Activated T-helper 1 cell treated with anti-CD3 and anti-CD28 coated beads, Interleukin-2, amount 50 U/mL, for 16 hours (primary cell): ENCODE data around the gene ZIM2.

ENCODE experiments used
- DNase-seq, 2 donors: peaks; one replicate each; pipeline ENCODE4 v3.0.0-alpha.2; 2020; ENCODE audit warnings: low read depth in 1 of 2, low spot score in 1 of 2

Gene ZIM2

DNA sequence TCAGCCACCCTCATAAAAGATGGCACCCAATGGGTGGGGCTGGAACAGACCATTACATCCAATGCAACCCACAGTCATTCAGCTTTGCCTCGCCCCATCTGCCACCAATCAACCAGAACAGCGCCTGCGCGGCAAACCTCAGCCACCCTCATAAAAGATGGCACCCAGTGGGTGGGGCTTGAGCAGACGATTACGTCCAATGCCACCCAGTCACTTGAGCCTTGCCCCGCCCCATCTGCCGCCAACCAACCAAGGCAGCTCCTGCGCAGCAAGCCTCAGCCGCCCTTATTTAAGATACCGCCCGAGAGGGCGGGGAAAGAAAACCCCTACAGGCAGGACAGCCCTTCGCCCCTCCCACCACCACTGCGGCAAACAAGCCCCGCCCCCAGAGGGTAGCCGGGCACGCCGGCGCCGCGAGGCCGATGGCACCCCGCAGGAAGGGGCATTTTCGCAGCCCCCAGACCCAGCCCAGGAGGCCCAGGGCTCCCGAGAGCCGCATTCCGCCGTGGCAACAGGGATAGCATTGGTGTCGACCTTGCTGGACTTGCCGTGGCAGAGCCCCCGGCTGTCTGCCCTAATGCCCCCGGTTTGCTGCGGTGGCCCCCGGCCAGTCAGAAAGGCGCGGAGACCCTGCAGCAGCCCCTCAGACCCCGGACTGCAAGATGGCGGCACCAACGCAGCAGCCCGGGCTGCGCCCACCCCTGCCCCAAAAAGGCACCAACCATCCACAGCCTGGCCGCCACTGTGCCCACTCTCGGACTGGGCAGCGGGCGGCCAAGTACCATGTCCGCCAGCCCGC lies 675 bp downstream of the ZIM2 start:
- DNase-seq: no peak

DNA sequence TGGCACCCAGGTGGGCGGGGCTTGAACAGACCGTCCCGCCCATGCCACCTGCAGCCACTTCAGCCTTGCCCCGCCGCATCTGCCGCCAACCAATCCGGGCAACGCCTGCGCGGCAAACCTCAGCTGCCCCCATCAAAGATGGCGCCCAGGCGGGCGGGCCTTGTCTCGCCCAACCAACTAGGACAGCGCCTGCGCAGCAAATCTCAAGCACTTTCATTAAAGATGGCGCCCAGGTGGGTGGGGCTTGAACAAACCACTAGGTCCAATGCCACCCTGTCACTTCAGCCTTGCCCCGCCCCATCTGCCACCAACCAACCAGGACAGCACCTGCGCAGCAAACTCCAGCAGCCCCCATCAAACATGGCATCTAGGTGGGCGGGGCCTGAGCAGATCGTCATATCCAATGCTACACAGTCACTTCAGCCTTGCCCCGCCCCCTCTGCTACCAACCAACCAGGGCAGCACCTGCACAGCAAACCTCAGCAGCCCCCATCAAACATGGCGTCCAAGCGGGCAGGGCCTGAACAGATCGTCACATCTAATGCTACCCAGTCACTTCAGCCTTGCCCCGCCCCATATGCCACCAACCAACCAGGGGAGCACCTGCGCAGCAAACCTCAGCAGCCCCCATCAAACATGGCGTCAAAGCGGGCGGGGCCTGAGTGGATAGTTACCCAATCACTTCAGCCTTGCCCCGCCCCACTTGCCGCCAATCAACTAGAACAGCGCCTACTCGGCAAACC lies 1.4 kb downstream of the ZIM2 start:
- no peak for DNase-seq

DNA sequence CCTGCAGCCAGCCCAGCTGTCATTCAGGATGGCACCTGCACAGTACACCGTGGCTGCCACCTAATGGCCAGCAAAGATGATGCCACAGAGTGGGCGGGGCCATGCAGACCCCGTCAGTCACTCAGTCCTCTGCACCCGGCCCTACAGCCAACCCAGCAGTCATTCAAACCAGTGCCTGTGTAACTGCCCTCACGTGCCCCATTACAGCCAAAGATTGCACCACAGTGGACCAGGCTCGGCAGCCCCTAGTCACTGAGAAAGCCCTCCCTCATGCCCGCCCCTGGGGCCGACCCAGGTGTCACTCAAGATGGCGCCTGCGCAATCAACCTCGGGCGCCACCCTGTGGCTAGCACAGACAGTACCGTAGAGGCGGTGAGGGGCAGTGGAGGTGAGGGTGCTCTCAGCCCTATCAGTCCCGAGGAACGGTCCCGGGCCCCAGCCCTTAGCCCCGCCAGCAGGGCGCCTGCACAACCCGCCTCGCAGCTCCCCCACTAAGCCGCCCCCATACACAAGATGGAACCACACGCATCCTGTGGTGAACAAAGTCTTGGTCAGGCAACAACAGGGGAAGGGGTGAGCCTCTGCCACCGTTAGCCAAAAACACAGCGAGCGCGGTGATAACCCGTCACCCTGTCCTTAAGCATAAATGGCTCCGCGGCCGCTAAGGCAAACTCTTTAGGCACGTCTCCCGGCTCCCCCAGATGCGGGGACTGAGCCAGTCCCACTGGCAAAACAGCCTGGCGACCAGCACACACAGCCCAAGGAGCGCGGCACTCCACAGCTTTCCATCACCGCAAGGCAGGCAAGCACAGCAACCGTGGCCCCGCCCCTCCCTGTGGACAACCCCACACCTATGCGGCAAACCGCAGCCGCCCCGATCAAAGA lies 2.3 kb downstream of the ZIM2 start:
- DNase-seq: no peak

DNA sequence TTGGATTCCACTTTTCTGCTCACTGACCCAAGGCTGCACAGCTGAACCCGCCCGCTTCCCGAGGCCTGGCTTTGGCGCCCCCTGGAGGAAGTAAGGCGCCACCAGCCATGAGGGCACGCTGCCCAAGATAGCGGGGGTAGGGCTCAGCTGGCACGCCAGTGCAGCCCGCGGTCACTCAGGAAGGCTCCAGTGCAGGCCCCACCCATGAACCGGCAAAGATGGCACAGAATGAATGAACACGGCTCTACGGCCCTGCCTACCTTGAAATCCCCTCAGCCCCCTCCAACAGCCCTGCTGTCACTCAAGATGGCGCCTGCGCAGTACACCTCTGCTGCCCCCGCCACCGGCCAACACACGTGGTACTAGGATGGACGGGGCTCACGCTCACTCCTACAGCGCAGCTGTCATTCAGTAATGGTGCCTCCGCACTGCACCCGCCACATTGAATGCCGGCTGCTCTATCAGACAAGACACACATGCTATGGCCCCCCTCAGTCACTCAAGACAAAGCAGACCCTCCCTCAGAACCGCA lies 3.0 kb downstream of the ZIM2 start:
- DNase-seq: no peak

DNA sequence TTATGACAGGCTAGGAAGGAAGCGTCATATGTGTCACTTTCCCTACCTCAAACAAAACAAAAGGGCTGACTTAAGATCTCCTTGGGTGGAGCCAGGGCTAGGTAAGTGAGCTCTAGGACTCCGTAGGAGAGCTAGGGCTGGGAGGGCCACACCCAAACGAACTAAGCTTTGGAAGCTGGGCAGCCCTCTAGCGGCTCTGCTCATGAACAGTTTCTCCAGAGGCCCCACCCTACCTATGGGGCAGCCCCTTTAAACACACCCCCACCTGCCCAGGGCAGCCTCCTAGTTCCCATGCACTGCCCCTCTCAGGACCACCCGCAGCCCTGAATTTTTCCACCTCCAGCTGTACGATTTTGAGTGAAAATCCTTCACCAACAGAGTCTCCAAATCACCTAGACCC lies 3.5 kb downstream of the ZIM2 start:
- no peak for DNase-seq

DNA sequence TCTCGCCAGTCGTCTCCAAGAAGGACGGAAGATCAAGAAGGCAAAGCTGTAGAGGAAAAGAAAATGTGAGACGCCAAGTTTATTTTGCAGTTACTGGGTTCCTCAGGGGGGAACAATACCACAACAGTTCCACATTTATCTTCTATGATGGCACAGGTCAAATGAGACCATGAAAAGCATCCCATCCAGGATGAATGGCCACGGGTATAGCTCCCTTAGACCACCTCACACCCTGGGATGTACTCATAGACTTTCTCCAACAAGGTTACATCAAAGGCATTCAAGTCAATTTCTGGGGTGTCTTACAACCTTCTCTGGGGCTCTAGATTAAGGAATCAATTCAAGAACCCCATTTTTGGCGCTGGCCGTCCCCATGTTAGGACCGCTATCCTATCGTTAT lies 4.5 kb downstream of the ZIM2 start:
- DNase-seq: no peak

DNA sequence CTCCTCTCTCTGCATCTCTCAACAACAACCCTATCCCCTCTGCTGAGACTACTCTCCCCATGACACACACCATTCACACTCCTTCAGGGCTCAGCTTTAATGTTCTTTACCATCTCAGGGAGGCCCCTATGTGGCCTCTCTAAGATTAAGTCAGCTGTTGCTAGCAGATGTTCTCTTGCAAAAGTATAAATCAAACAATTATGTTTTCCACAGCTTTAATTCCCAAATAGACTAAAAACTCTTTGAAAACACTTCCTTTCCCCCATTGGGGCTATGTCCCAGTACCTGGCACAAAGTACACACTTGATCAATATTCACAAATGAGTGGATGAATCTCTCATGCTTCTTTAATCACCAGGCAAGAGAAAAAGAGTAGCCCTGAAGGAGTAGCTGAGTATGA lies 5.1 kb downstream of the ZIM2 start:
- DNase-seq: no peak

DNA sequence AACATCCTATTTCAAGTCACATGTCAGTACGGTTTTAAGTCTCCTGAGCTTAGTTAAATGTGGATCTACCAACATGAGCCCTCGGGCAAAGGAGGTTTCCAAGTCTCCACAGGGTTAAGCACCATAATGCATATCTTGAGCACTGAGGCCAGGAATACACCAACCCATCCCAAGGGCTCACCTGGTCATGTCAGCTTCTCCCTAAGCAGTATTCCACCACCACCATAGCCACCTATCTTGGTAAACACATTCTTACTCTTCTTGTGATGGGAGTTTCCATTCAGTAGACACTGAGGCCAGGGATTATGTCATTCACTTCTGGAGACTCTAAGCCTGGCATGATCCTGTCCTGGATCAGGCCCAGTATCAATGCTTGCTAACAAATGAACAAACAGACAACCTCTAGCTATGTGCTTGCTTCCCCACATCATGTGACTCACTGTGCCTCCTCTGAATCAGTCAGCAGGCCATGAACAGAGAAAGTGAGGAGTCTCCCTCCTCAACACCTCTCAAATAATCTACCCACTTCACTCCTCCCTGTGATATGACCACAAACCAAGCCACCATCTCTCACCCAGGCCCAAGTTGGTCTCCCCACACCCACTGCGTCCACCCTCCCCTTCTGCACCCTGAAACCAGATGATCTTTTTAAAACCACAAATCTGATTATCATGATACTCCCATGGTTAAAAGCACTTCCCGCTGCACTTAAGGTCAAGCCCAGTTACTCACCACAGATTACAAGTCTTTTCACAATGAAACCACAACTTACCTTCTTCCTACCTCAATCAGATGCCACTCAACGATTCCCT lies 5.8 kb downstream of the ZIM2 start:
- DNase-seq: no peak

DNA sequence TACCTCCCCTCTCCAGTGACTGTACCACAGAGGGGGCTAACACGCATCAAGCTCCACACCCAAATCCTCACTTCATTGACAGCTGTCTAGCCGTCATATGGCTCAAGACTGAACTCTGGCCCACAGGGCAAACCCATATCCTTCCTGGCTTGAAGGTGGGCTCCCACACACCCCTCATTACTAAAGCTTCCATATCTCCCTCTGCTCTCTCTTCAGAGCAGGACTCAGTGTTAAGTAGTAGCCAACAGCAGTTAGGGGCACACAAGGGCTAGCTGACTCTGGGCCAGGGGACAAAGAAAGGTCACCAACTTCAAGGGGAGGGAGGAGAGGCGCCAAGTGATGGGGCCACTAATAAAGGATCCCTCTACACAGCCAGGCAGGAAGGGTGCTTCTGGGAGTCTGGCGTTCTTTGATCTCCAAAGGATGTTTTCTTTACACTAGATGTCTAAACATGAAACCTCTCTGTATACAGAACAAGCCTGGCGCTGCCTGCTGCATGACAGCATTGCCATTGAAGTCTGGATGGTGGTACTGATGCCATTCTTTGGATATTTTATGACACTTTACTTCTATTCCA lies 8.1 kb downstream of the ZIM2 start:
- no peak for DNase-seq

DNA sequence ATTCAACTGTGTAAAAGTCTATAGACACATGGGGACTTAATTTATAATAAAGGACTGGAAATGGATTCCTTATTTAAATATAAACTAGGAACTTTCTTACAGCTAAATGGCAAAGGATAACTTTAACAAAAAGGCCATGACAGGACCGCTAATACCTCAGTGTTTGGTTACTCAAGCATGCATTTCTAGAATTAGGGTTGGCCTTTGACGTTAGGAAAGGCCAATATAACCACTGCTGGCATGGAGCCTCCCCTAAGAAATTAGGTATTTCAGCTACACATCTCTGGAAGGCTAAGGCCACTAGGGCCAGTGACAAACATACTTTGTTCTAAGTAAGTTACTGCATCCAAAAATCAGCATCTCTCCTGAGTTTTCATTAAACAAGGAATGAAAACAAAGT lies 9.3 kb downstream of the ZIM2 start:
- no peak for DNase-seq

DNA sequence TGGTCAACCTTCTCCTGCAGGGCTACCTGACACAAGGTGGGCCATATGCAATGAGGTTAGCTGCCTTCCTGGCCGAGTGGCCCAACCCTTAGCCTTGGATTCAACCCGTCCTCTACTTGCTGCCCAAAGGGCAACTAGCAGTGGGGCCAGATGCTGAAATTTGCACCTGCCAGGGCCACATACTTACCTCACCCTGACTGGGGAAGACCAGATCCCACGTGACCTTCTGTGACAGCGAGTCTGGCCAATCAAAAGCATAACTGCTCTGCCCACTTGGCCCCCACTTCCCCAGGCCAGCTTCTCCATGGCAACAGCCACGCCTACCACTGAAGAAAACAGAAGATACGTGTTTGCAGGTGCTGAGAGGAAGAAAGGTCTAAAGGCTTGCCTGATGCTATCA lies 10.9 kb downstream of the ZIM2 start:
- no peak for DNase-seq

DNA sequence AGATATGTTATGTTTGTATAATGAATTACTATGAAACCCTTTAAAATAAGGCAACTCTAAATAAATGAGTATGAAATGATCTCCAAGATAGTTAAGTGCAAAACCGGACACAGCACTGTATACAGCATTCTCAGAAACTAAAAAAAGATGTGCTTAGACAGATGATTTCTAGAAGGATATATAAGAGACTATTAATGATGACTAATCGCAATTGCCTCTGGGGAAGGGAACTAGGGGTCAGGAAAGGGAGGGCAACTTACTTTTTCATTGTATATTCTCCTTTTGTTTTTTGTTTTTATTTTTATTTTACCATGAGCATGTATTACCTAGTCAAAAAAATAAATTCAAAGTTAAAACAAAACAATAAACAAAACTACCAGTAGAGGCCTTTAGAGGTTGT lies 12.8 kb downstream of the ZIM2 start:
- DNase-seq: no peak

DNA sequence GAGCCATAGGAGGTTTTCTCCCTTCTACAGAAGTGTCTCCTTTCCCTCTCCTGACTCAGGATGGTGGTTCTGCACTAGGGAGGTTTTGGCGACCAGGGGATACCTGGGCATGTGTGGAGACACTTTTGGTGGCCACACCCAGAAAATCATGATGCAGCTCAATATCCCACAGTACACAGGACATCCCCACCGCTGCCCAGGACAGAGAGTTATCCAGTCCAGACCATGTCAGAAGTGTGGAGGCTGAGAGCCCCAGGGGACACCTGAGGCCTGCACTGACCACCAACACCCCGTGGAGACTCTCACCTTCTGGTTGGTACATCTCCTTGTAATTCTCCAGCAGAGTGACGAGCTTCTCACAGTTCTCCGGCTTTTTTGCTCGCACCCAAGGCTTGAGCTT lies 16.6 kb downstream of the ZIM2 start:
- no peak for DNase-seq

DNA sequence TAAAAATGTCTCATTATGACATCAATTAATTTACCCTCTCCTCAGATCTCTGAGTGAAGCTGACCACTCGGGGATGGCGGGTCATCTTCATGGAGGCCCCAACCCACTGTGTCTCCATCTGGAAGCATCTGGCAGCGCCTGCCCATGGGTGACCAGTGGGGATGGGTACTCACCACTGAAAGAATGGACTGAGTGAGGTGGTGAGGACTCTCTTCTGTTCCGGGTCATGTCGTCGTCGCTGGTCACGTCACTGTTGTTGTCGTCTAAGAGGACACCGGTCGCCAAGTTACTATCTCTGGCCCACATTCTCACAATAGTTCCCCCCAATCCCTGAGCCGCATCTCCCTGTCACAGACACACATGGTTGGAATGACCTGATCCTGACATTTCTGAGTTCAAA lies 17.1 kb downstream of the ZIM2 start:
- DNase-seq: no peak

DNA sequence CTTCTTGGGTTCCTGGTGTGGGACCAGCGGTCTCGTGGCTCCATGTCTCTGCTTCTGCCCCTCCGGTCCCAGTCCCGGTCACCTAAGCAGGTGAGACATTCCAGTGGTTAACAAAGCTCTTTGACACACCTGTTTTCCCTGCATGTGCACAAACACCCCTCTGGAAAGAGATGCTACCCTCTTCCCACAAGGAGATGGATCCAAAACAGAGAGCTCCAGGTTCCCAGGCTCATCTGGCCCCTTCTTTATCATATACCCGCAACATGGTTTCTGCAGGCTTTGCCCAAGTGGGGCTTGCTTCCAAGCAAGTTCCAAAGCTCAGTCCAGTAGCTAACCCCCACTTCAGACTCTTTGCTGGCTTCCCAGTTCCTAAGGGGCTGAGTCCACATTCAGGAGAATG lies 17.8 kb downstream of the ZIM2 start:
- DNase-seq: no peak

DNA sequence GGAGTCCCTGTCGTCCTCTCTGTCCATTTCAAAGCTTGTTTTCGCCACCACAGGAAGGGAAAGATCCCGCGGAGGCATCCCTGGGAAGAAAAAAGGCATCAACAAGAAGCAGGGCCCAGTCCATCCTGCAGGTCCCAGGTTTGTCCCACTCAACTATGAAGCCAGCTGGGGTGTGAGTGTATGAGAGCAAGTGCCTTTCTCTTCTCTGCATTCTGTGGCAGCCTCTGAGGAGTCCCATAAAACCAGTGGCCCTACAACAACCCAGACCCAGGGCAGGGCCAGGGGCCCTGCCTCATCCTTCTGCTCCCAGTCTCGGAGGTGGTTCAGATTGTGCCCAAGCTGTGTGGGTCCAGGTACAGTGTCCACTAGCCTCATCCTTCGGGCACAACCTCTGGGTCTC lies 18.9 kb downstream of the ZIM2 start:
- DNase-seq: no peak

DNA sequence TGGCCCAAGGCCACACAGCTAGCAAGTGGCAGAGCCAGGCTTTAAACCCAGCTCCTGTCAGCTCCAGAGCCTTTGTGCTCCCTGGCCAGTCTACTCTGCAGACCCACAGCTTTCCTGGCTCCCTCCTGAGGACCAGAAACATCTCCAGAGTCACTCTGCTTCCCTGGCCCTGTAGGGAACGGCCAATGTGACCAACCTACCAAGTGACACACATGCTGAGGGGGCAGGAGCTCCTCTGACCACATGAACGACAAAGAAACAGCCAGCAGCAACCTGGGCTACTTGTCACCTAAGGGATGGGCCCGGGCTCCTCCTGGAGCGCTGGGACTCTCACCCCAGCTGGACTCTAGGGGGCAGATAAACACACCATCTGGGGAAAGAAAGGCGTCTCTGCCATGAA lies 19.3 kb downstream of the ZIM2 start:
- DNase-seq: no peak

DNA sequence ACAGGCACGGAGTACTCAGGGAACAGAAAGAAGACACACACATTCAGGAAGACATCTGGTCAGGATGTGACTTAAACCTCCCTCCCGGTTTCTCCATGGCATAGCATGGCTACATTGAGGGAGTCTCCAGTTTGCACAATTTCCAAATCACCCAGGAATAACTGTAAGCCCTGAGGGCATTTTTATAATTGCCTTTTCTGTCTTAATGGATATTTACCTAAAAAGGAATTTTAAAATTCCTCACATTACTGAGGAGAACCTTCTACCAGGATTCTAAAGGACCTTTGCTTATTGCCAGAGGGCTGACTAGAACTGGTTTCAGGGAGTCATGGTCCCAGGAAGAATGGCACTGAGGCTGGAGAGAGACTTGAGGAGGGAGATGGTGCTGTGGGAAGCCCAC lies 21.4 kb downstream of the ZIM2 start:
- DNase-seq: no peak

DNA sequence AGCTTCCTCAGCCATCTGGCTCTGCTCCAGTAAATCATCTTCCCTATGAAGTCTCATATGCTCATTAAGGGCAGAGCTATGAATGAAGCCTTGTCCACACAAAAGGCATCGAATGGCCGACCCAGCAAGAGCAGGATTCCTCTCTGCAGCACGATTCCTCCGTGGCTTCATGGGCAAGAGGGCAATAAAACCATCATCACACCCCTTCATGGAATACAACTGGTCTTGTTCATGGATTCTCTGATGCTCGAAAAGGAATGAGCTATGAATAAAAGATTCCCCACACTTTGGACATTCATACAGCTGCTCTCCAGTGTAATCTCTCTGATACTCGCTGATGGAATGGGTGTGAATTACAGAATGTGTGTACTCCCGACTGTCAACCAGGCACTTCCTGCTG lies 25.9 kb downstream of the ZIM2 start:
- DNase-seq: no peak

DNA sequence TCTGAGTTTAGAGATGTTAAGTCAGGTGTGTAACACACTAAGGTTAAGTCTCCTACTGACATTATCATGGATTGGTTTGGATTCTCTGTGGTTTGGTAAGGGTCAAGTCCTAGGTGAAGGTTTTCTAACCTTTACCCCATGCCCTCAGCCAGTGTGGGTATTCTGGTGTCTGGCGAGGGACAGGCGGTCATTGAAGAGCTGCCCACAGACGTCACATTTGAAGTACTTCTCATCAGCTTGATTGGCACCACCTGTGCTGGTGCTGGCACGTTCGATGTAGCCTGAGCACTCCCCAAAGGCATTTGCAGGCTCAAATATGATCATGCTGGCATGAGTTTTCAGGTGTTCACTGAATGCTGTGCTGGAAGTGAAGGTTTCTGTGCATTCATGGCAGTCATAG lies 27.0 kb downstream of the ZIM2 start:
- DNase-seq: no peak
